HCT116 (cell line): ENCODE measurements around the gene THSD4. TPM values are rescaled to one million over a fixed set of nuclear protein-coding genes. Genes with fewer than 3 reads are reported as not detected.

ENCODE experiments used
- ATAC-seq: fragments of 200-7000 bp; cut with Tn5 transposase; 2 replicates; pipeline ENCODE4 v1.9.1; 2020; ENCODE audit warnings: mild to moderate bottlenecking, moderate library complexity
- BruUV-seq: library from RNA; stranded (reverse); fragments of 400-500 nt; replicated peaks from 2 replicates; lab custom pipeline; 2021; lab: Mats Ljungman, UMichigan
- CTCF ChIA-PET: fragments of 300-600 bp; sonication (Branson Sonifier 250); formaldehyde crosslinking; loops from one replicate; lab custom pipeline; 2021; ENCODE audit warnings: antibody characterized with exemption; lab: Charles Lee
- POLR2A ChIA-PET: fragments of 300-600, 350-600 bp; sonication (Branson Sonifier 250); formaldehyde crosslinking; loops from one replicate; lab custom pipeline; 2021; ENCODE audit warnings: antibody characterized with exemption; lab: Charles Lee
- RAD21 ChIA-PET, 2 experiments: fragments of 300-600 bp; sonication (Branson Sonifier 250); formaldehyde crosslinking; loops; one replicate each; lab custom pipeline; 2023; ENCODE audit warnings: low total read pairs in 2 of 2; ENCODE audit not compliant: uncharacterized antibody in 2 of 2, unreplicated experiment in 2 of 2, low non-redundant PET in 1 of 2; lab: Charles Lee
- DNase-seq: peaks from one replicate; pipeline ENCODE4 v3.0.0-alpha.2; 2010; ENCODE audit warnings: low read depth, low spot score
- H2AFZ ChIP-seq: fragments of 200-600 bp; shearing (Covaris generic), sonication (generic); 2 replicates; pipeline ENCODE4 v1.6.1; 2017; ENCODE audit warnings: low read depth, mixed run types, mixed read lengths, antibody characterized with exemption, low read length; ENCODE audit not compliant: poor library complexity, severe bottlenecking
- H3K27ac ChIP-seq: 2 replicates; pipeline ENCODE4 v1.5.1; 2012; ENCODE audit warnings: low read depth, low read length
- H3K27me3 ChIP-seq: fragments of 200-600 bp; sonication (generic); 2 replicates; pipeline ENCODE4 v1.6.1; 2016; ENCODE audit warnings: mixed run types, low read length, mixed read lengths; ENCODE audit not compliant: insufficient read depth
- H3K36me3 ChIP-seq, 2 experiments: fragments of 200-500 bp in 1 of 2; fragments of 200-600 bp in 1 of 2; sonication (Bioruptor generic) in 1 of 2; sonication (generic) in 1 of 2; 2 replicates each; pipeline versions ENCODE4 v1.5.1 to v1.6.1; 2014 to 2016; ENCODE audit warnings: low read length in 2 of 2, inconsistent platforms in 1 of 2, mixed read lengths in 1 of 2, mixed run types in 1 of 2; ENCODE audit not compliant: insufficient read depth in 2 of 2, control insufficient read depth in 1 of 2
- H3K4me1 ChIP-seq, 2 experiments: fragments of 200-600 bp in 1 of 2; sonication (generic) in 1 of 2; 2 replicates each; pipeline versions ENCODE4 v1.5.1 to v1.6.1; 2012 to 2017; ENCODE audit warnings: low read length in 2 of 2, inconsistent platforms in 1 of 2, mild to moderate bottlenecking in 1 of 2, mixed read lengths in 1 of 2, mixed run types in 1 of 2, moderate library complexity in 1 of 2; ENCODE audit not compliant: insufficient read depth in 2 of 2, control insufficient read depth in 1 of 2
- H3K4me2 ChIP-seq: fragments of 200-600 bp; sonication (generic); 2 replicates; pipeline ENCODE4 v1.6.1; 2017; ENCODE audit warnings: mixed run types, low read length, mixed read lengths
- H3K4me3 ChIP-seq, 2 experiments: fragments of 200-600 bp in 1 of 2; sonication (generic) in 1 of 2; replicated peaks in 1 of 2; 2 replicates each; pipeline ENCODE4 v1.5.1; 2011 to 2016; ENCODE audit warnings: low read length in 2 of 2, control low read depth in 1 of 2, low read depth in 1 of 2, mild to moderate bottlenecking in 1 of 2, mixed read lengths in 1 of 2, mixed run types in 1 of 2
- H3K79me2 ChIP-seq: fragments of 200-600 bp; sonication (generic); 2 replicates; pipeline ENCODE4 v1.6.1; 2017; ENCODE audit warnings: mild to moderate bottlenecking, mixed run types, low read length, moderate library complexity, mixed read lengths; ENCODE audit not compliant: insufficient read depth
- H3K9ac ChIP-seq: fragments of 200-600 bp; sonication (generic); 2 replicates; pipeline ENCODE4 v1.6.1; 2016; ENCODE audit warnings: low read length, mixed read lengths
- H3K9me2 ChIP-seq: fragments of 200-600 bp; sonication (generic), shearing (Covaris generic); 2 replicates; pipeline ENCODE4 v1.6.1; 2017; ENCODE audit warnings: mixed run types, mild to moderate bottlenecking, moderate library complexity; ENCODE audit not compliant: insufficient read depth
- H3K9me3 ChIP-seq, 2 experiments: fragments of 200-500 bp in 1 of 2; fragments of 200-600 bp in 1 of 2; sonication (Bioruptor generic) in 1 of 2; sonication (generic) in 1 of 2; 2 replicates each; pipeline ENCODE4 v1.6.1; 2014 to 2017; ENCODE audit warnings: low read length in 2 of 2, mixed read lengths in 2 of 2, inconsistent platforms in 1 of 2, low read depth in 1 of 2, mild to moderate bottlenecking in 1 of 2, mixed run types in 1 of 2, moderate library complexity in 1 of 2; ENCODE audit not compliant: control insufficient read depth in 1 of 2, insufficient read depth in 1 of 2
- H4K20me1 ChIP-seq: fragments of 200-600 bp; sonication (generic), shearing (Covaris generic); 2 replicates; pipeline ENCODE4 v1.6.1; 2017; ENCODE audit warnings: mixed run types, mild to moderate bottlenecking, moderate library complexity; ENCODE audit not compliant: insufficient read depth
- CBX3 ChIP-seq: IDR thresholded peaks from 2 replicates; pipeline ENCODE4 v1.6.1; 2012; ENCODE audit warnings: low read depth
- CEBPB ChIP-seq: IDR thresholded peaks from 2 replicates; pipeline ENCODE4 v1.6.1; 2012; ENCODE audit warnings: low read depth
- EGR1 ChIP-seq: IDR thresholded peaks from 2 replicates; pipeline ENCODE4 v1.6.1; 2012; ENCODE audit warnings: low read depth
- ELF1 ChIP-seq: IDR thresholded peaks from 2 replicates; pipeline ENCODE4 v1.6.1; 2012; ENCODE audit warnings: low read depth, borderline replicate concordance
- EZH2phosphoT487 ChIP-seq: fragments of 200-600 bp; IDR thresholded peaks from 2 replicates; pipeline ENCODE4 v1.6.1; 2018; ENCODE audit warnings: antibody characterized with exemption, borderline replicate concordance
- FOSL1 ChIP-seq: IDR thresholded peaks from 2 replicates; pipeline ENCODE4 v1.6.1; 2012; ENCODE audit warnings: low read depth
- JUND ChIP-seq: IDR thresholded peaks from 2 replicates; pipeline ENCODE4 v1.6.1; 2012
- POLR2A ChIP-seq: IDR thresholded peaks from 2 replicates; pipeline ENCODE4 v1.7.0; 2011; ENCODE audit warnings: borderline replicate concordance; ENCODE audit not compliant: insufficient read depth, insufficient read length; ENCODE audit errors: extremely low read depth
- POLR2AphosphoS5 ChIP-seq: IDR thresholded peaks from 2 replicates; pipeline ENCODE4 v1.6.1; 2011; ENCODE audit warnings: mild to moderate bottlenecking, low read depth, low read length, moderate library complexity
- RAD21 ChIP-seq: IDR thresholded peaks from 2 replicates; pipeline ENCODE4 v1.6.1; 2012; ENCODE audit warnings: low read depth, mild to moderate bottlenecking
- SIN3A ChIP-seq: IDR thresholded peaks from 2 replicates; pipeline ENCODE4 v1.6.1; 2012; ENCODE audit warnings: low read depth
- SP1 ChIP-seq: IDR thresholded peaks from 2 replicates; pipeline ENCODE4 v1.6.1; 2012; ENCODE audit warnings: low read depth
- TCF7L2 ChIP-seq: IDR thresholded peaks from 2 replicates; pipeline ENCODE4 v1.7.0; 2011; ENCODE audit warnings: borderline replicate concordance, inconsistent platforms; ENCODE audit not compliant: insufficient read depth, insufficient read length; ENCODE audit errors: extremely low read depth
- YY1 ChIP-seq: IDR thresholded peaks from 2 replicates; pipeline ENCODE4 v1.6.1; 2011; ENCODE audit warnings: low read length, low read depth, moderate library complexity, mild to moderate bottlenecking; ENCODE audit not compliant: insufficient replicate concordance; ENCODE audit errors: extremely low read depth
- ZFX ChIP-seq: fragments of 450-650 bp; IDR thresholded peaks from 2 replicates; pipeline ENCODE4 v1.6.1; 2017
- intact Hi-C: fragments of 100-400 bp; cut with micrococcal nuclease; formaldehyde crosslinking; loops from 2 replicates; pipeline ENCODE4 v1.10.0; 2022
- total RNA-seq: library from RNA; stranded (reverse); gene quantifications from one replicate; pipeline ENCODE4 v1.2.1, GENCODE V29; 2021; ENCODE audit not compliant: unreplicated experiment
- TF ChIP-seq, protein P1 (sequence below): IDR thresholded peaks from 2 replicates; pipeline ENCODE4 v1.6.1; 2012
- TF ChIP-seq, protein P2 (sequence below): IDR thresholded peaks from 2 replicates; pipeline ENCODE4 v1.6.1; 2012
- TF ChIP-seq, protein P3 (sequence below): IDR thresholded peaks from 2 replicates; pipeline ENCODE4 v1.6.1; 2011; ENCODE audit warnings: mild to moderate bottlenecking, low read length, moderate library complexity; ENCODE audit not compliant: insufficient replicate concordance; ENCODE audit errors: extremely low read depth
- TF ChIP-seq, protein P4 (sequence below), 3 experiments: fragments of 200-600 bp in 1 of 3; sonication (generic) in 1 of 3; IDR thresholded peaks in 2 of 3; conservative IDR thresholded peaks in 1 of 3; 2 replicates each; pipeline ENCODE4 v1.5.1; 2012 to 2017; ENCODE audit warnings: low read depth in 2 of 3, low read length in 2 of 3, antibody characterized with exemption in 1 of 3, borderline replicate concordance in 1 of 3, control low read depth in 1 of 3, mild to moderate bottlenecking in 1 of 3, mixed read lengths in 1 of 3, mixed run types in 1 of 3, moderate library complexity in 1 of 3; ENCODE audit not compliant: insufficient read depth in 1 of 3
- TF ChIP-seq, protein P5 (sequence below): IDR thresholded peaks from 2 replicates; pipeline ENCODE4 v1.6.1; 2012; ENCODE audit warnings: low read depth

THSD4 gene
- total RNA-seq, 1 experiment from 2014 or later, result 30.5 TPM

DNA sequence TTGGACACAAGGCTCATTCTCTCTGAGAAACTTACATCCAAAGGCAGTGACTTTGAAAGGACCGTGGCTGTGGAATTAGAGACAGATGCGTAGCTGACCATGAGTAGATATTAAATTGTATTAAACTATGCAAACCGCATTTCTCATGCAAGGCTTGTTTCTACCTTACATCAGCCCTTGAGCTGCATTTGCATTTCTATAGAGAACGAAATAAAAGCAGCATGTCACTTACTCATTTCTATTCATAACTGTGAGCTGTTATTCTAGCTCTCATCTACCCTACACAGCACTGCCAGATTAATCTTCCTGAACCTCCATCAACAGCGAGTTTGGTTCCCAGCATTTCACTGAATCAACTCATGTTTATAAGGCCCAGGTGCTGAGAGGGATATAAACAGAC is 72.3 kb downstream of the THSD4 start:
- Histone ChIP-seq H2AFZ (no peak overlapping the region), H3K9ac (no peak overlapping the region), H3K27ac (no peak overlapping the region), H4K20me1 (no peaks in the 10 kb centered on the region), H3K9me3 (no peaks in the 10 kb centered on the region), H3K27me3 (no peaks in the 10 kb centered on the region), H3K4me1 (no peaks in the 10 kb centered on the region), H3K79me2 (no peaks in the 10 kb centered on the region), H3K4me2 (no peak overlapping the region), H3K4me3 (no peak overlapping the region), H3K9me2 (no peaks in the 10 kb centered on the region), H3K36me3 (no peaks in the 10 kb centered on the region)
- ChIA-PET CTCF (no interaction called here), RAD21 (no interaction called here), POLR2A (no interaction called here)
- TF ChIP-seq CEBPB (no peak), JUND (no peak), EGR1 (no peak), SIN3A (no peak), ELF1 (no peak), RAD21 (no peak), POLR2A (no peak), SP1 (no peak), YY1 (no peak), EZH2phosphoT487 (no peak), CBX3 (no peak), TCF7L2 (no peak), ZFX (no peak), FOSL1 (no peak), POLR2AphosphoS5 (no peak)
- TF ChIP-seq, protein P1, sequence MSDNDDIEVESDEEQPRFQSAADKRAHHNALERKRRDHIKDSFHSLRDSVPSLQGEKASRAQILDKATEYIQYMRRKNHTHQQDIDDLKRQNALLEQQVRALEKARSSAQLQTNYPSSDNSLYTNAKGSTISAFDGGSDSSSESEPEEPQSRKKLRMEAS, result no peak
- TF ChIP-seq, protein P2, sequence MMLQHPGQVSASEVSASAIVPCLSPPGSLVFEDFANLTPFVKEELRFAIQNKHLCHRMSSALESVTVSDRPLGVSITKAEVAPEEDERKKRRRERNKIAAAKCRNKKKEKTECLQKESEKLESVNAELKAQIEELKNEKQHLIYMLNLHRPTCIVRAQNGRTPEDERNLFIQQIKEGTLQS, result no peak
- TF ChIP-seq, protein P3, sequence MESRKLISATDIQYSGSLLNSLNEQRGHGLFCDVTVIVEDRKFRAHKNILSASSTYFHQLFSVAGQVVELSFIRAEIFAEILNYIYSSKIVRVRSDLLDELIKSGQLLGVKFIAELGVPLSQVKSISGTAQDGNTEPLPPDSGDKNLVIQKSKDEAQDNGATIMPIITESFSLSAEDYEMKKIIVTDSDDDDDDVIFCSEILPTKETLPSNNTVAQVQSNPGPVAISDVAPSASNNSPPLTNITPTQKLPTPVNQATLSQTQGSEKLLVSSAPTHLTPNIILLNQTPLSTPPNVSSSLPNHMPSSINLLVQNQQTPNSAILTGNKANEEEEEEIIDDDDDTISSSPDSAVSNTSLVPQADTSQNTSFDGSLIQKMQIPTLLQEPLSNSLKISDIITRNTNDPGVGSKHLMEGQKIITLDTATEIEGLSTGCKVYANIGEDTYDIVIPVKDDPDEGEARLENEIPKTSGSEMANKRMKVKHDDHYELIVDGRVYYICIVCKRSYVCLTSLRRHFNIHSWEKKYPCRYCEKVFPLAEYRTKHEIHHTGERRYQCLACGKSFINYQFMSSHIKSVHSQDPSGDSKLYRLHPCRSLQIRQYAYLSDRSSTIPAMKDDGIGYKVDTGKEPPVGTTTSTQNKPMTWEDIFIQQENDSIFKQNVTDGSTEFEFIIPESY, result no peak
- TF ChIP-seq, protein P4, sequence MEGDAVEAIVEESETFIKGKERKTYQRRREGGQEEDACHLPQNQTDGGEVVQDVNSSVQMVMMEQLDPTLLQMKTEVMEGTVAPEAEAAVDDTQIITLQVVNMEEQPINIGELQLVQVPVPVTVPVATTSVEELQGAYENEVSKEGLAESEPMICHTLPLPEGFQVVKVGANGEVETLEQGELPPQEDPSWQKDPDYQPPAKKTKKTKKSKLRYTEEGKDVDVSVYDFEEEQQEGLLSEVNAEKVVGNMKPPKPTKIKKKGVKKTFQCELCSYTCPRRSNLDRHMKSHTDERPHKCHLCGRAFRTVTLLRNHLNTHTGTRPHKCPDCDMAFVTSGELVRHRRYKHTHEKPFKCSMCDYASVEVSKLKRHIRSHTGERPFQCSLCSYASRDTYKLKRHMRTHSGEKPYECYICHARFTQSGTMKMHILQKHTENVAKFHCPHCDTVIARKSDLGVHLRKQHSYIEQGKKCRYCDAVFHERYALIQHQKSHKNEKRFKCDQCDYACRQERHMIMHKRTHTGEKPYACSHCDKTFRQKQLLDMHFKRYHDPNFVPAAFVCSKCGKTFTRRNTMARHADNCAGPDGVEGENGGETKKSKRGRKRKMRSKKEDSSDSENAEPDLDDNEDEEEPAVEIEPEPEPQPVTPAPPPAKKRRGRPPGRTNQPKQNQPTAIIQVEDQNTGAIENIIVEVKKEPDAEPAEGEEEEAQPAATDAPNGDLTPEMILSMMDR (IDR thresholded peaks at IDR 0.05 in 2 of 3, conservative IDR thresholded peaks at IDR 0.05 in 1 of 3; ENCODE audit: borderline replicate concordance in 1 of 3, insufficient read depth in 1 of 3, low read depth in 2 of 3, low read length in 2 of 3), result no peak
- TF ChIP-seq, protein P5, sequence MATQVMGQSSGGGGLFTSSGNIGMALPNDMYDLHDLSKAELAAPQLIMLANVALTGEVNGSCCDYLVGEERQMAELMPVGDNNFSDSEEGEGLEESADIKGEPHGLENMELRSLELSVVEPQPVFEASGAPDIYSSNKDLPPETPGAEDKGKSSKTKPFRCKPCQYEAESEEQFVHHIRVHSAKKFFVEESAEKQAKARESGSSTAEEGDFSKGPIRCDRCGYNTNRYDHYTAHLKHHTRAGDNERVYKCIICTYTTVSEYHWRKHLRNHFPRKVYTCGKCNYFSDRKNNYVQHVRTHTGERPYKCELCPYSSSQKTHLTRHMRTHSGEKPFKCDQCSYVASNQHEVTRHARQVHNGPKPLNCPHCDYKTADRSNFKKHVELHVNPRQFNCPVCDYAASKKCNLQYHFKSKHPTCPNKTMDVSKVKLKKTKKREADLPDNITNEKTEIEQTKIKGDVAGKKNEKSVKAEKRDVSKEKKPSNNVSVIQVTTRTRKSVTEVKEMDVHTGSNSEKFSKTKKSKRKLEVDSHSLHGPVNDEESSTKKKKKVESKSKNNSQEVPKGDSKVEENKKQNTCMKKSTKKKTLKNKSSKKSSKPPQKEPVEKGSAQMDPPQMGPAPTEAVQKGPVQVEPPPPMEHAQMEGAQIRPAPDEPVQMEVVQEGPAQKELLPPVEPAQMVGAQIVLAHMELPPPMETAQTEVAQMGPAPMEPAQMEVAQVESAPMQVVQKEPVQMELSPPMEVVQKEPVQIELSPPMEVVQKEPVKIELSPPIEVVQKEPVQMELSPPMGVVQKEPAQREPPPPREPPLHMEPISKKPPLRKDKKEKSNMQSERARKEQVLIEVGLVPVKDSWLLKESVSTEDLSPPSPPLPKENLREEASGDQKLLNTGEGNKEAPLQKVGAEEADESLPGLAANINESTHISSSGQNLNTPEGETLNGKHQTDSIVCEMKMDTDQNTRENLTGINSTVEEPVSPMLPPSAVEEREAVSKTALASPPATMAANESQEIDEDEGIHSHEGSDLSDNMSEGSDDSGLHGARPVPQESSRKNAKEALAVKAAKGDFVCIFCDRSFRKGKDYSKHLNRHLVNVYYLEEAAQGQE, result no peak
- ATAC-seq, result no peak
- BruUV-seq, result no TSS peak
- no peak for DNase-seq
- intact Hi-C loops, result no loop called here
